AG04449 (cell line): Measurements from ENCODE around the gene ASCC3.

Experiments
- CTCF ChIA-PET: fragments of 350-600 bp; formaldehyde crosslinking; extraction: SDS; loops from one replicate; lab custom pipeline; 2021; ENCODE audit warnings: antibody characterized with exemption; lab: Yijun Ruan, JAX
- POLR2A ChIA-PET: fragments of 400-600, 350-600 bp; formaldehyde crosslinking; extraction: SDS; loops from one replicate; lab custom pipeline; 2020; ENCODE audit warnings: antibody characterized with exemption, inconsistent platforms; lab: Yijun Ruan, JAX
- DNase-seq: peaks from one replicate; pipeline ENCODE4 v3.0.0-alpha.2; 2010; ENCODE audit warnings: low read depth, low spot score
- H3K4me3 ChIP-seq: 2 replicates; pipeline ENCODE4 v1.5.1; 2011; ENCODE audit warnings: low read depth, mild to moderate bottlenecking, control low read depth, low read length
- TF ChIP-seq, protein P1 (sequence below): IDR thresholded peaks from one replicate; pipeline ENCODE4 v1.5.1; 2011; ENCODE audit warnings: mild to moderate bottlenecking, moderate library complexity, low read length, control low read depth, inconsistent platforms; ENCODE audit not compliant: insufficient read depth; ENCODE audit errors: missing control alignments

ASCC3 gene

DNA sequence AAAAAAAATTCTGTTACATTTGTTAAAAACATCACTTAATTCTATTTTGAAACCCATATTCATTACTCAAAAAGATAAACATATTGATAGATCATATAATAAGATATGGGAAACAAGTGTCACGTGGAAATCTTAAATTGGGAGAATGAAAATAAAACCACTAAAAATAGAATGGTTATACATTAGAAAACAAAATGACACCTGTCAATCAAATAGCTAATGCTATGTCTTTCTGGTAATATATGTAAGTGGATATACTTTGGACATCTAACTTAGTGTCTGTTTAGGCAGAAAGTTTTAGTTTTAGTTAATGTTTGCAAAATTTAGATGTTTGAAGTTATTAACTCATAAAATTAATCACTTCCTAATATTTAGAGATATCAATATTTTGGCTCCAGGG, 321.3 kb downstream of the ASCC3 start:
- H3K4me3 ChIP-seq: no peak overlapping the region
- no peak for DNase-seq
- ChIA-PET CTCF (interaction anchor here (0.8 to 1.7 kb wide), 5 partner anchors 9 to 443 kb away, joined by 3 to 5 read pairs (median 3); no protein-coding TSS in a partner anchor), POLR2A (interaction anchor here (0.7 kb wide), 1 partner anchor 10 kb away, joined by 6 read pairs; no protein-coding TSS in a partner anchor)
- TF ChIP-seq, protein P1, sequence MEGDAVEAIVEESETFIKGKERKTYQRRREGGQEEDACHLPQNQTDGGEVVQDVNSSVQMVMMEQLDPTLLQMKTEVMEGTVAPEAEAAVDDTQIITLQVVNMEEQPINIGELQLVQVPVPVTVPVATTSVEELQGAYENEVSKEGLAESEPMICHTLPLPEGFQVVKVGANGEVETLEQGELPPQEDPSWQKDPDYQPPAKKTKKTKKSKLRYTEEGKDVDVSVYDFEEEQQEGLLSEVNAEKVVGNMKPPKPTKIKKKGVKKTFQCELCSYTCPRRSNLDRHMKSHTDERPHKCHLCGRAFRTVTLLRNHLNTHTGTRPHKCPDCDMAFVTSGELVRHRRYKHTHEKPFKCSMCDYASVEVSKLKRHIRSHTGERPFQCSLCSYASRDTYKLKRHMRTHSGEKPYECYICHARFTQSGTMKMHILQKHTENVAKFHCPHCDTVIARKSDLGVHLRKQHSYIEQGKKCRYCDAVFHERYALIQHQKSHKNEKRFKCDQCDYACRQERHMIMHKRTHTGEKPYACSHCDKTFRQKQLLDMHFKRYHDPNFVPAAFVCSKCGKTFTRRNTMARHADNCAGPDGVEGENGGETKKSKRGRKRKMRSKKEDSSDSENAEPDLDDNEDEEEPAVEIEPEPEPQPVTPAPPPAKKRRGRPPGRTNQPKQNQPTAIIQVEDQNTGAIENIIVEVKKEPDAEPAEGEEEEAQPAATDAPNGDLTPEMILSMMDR: no peak

DNA sequence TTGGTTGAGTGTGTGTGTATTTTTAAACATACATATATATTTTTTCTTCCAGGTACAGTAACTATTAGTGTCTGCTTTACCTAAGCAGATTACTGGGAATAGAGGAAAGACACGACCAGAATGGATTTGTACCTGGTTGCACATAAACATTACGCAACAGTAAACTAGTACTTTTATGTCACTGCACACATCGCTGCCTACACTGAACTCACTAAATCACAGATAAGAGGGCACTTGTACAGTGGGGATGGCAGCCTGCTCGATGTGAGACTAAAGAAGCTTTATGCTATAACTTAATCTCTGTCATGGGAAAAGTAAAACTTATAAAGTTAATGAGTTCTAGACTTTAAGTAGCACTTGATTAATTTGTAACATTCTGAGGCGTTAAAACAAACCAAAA, 326.9 kb downstream of the ASCC3 start:
- H3K4me3 ChIP-seq: no peak overlapping the region
- CTCF ChIA-PET: no interaction called here
- POLR2A ChIA-PET: no interaction called here
- TF ChIP-seq, protein P1: no peak
- DNase-seq: no peak

DNA sequence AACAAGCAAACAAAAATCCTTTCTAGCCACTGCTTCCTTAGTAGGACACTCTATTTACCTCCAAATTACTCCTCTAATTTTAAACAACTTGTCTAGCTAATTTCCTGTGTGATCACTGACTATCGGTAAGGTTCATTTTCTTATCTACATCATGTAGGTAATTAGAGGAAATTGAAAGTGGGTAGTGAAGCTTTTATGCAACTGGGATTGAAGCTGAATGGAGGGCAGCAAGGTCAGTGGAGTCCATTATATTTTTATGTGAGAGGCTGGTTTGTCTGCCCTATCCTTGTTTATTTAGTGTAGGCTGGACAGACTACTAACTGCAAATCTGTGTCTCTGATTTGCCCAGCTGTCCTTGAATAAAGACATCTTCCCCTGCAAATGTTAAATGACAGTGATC, 327.9 kb downstream of the ASCC3 start:
- no peak for DNase-seq
- TF ChIP-seq, protein P1: no peak
- ChIA-PET POLR2A (interaction anchor here (0.6 kb wide), 1 partner anchor 57 kb away, joined by 3 read pairs; no protein-coding TSS in a partner anchor), CTCF (interaction anchor here (1.0 to 3.0 kb wide), 2 partner anchors 111 to 439 kb away, joined by 3 to 8 read pairs; no protein-coding TSS in a partner anchor)
- no peak overlapping the region for H3K4me3 ChIP-seq

DNA sequence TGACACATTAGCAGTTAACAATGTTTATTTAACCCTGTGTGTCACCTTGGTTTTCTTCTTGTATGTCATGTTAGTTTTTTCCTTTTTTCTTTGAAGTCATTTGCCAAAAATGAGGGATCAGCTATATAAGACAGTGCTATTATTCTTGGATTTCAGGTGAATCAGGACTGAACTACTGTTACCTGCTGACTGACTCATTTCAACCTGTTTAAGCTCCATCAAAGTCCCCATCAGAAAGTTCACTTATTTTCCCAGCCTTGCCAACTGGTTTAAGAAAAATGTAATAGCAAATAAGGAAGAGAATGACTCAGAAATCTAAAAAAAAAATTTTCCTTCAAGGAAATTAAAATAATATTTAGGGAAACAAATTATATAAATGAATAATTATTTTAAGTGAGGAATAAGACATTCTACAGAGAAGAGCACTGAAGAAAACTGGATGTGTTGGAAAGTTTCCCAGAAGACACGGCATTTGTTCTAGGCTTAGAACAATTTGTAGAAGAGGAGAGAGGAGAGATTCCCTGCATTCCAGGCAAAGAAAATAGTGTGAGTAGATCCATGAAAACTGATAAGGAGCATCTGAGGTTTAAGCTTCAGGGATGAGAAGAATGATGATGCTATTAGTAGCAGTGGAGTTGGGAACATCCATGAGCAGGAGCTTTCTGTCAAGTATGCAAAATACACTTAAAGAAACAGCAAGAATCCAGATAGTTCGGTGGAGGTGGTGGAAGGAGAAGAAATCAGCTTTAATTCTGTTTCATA, 331.5 kb downstream of the ASCC3 start:
- POLR2A ChIA-PET: interaction anchor here (0.6 to 1.0 kb wide), 2 partner anchors 11 to 58 kb away, joined by 3 to 6 read pairs; no protein-coding TSS in a partner anchor
- CTCF ChIA-PET: interaction anchor here (1.0 to 1.1 kb wide), 2 partner anchors 373 to 434 kb away, joined by 3 read pairs; no protein-coding TSS in a partner anchor
- TF ChIP-seq, protein P1: no peak
- peak; percentile 84 for DNase-seq
- H3K4me3 ChIP-seq: no peak overlapping the region

DNA sequence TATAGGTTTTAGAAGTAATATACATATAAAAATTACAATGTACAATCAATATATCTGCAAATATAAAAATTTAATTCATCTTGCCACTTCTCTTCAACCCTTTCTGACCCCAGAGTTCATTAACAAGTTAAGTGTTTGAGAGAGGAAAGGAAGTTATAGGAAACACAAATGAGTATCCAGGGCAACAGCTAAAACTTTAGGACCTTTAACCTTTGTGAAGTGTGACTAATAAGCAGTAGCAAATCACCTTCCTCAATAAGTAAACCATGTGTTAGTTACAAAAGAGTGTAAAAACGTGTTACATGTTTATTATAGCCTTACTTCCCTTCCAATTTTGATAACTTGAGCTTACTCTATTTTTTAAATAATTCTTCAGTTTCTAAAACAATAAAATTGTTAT, 343.0 kb downstream of the ASCC3 start:
- ChIA-PET POLR2A (no interaction called here), CTCF (no interaction called here)
- no peak for DNase-seq
- TF ChIP-seq, protein P1: no peak
- H3K4me3 ChIP-seq: no peak overlapping the region

DNA sequence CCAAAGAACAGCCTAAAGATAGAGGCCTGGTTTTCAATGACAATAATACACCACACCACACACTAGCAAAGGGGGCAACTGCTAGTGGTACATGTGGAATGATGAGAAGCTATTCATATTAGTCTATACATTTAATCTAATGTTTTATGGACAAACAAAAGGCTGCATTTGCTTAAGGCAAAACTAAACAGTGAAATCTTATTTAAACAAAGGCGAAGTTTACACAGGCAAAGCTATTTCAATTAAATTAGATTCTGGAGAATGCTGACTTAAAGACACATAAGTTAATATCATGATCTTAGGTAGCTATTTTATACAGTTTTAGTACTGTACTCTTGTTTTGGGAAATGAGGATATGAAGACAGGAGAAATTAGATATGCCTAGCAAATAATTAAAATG, 362.5 kb downstream of the ASCC3 start:
- H3K4me3 ChIP-seq: no peak overlapping the region
- ChIA-PET POLR2A (no interaction called here), CTCF (interaction anchor here (1.1 kb wide), 1 partner anchor 57 kb away, joined by 3 read pairs; no protein-coding TSS in a partner anchor)
- TF ChIP-seq, protein P1: no peak
- DNase-seq: no peak
